IMR-90 (cell line): ENCODE measurements around the gene MED22. TPM values are rescaled to one million over a fixed set of nuclear protein-coding genes. Genes with fewer than 3 reads are reported as not detected.

Experiments used
- ATAC-seq: fragments of 200-7000 bp; cut with Tn5 transposase; 2 replicates; pipeline ENCODE4 v1.9.1; 2020; ENCODE audit warnings: low read depth, mild to moderate bottlenecking, moderate library complexity
- BruUV-seq: library from RNA; stranded (reverse); fragments of 400-500 nt; replicated peaks from 2 replicates; lab custom pipeline; 2021; lab: Mats Ljungman, UMichigan
- CTCF ChIA-PET: fragments of 300-600 bp; formaldehyde crosslinking; extraction: SDS; loops from one replicate; lab custom pipeline; 2021; ENCODE audit warnings: antibody characterized with exemption; lab: Yijun Ruan, JAX
- POLR2A ChIA-PET: fragments of 300-600 bp; sonication (Branson Sonifier 250); formaldehyde crosslinking; loops from one replicate; lab custom pipeline; 2022; ENCODE audit warnings: antibody characterized with exemption; ENCODE audit not compliant: unreplicated experiment; lab: Charles Lee
- DNase-seq: peaks from one replicate; pipeline ENCODE4 v3.0.0; 2013
- H2AFZ ChIP-seq: replicated peaks from 2 replicates; pipeline ENCODE3; 2013; ENCODE audit warnings: low read length, mild to moderate bottlenecking; ENCODE audit not compliant: poor library complexity
- H2AK5ac ChIP-seq: 2 replicates; pipeline ENCODE4 v1.6.1; 2013; ENCODE audit warnings: low read depth, low read length, inconsistent platforms
- H2AK9ac ChIP-seq: replicated peaks from 2 replicates; pipeline ENCODE3; 2013; ENCODE audit warnings: mild to moderate bottlenecking, low read depth, low read length, moderate library complexity; ENCODE audit not compliant: poor library complexity
- H2BK120ac ChIP-seq: 2 replicates; pipeline ENCODE4 v1.6.1; 2013; ENCODE audit warnings: low read depth, low read length, inconsistent platforms
- H2BK15ac ChIP-seq: 3 replicates; pipeline ENCODE4 v1.6.1; 2013; ENCODE audit warnings: low read depth, low read length, inconsistent platforms
- H2BK20ac ChIP-seq: 2 replicates; pipeline ENCODE4 v1.6.1; 2013; ENCODE audit warnings: low read depth, mild to moderate bottlenecking, inconsistent platforms, low read length, moderate library complexity
- H2BK5ac ChIP-seq: 2 replicates; pipeline ENCODE4 v1.6.1; 2013; ENCODE audit warnings: mild to moderate bottlenecking, low read depth, low read length, inconsistent platforms; ENCODE audit not compliant: poor library complexity, severe bottlenecking
- H3K14ac ChIP-seq: replicated peaks from 2 replicates; pipeline ENCODE4 v1.6.1; 2013; ENCODE audit warnings: low read depth, low read length, inconsistent platforms
- H3K18ac ChIP-seq: 2 replicates; pipeline ENCODE4 v1.6.1; 2013; ENCODE audit warnings: low read depth, low read length, control low read depth
- H3K23ac ChIP-seq: 2 replicates; pipeline ENCODE4 v1.6.1; 2013; ENCODE audit warnings: low read depth, low read length, inconsistent platforms
- H3K27ac ChIP-seq: 2 replicates; pipeline ENCODE4 v1.5.1; 2013; ENCODE audit warnings: mild to moderate bottlenecking, control low read depth, low read length; ENCODE audit not compliant: insufficient read depth
- H3K27me3 ChIP-seq: 2 replicates; pipeline ENCODE4 v1.6.1; 2013; ENCODE audit warnings: low read length; ENCODE audit not compliant: control insufficient read depth, insufficient read depth
- H3K36me3 ChIP-seq: 2 replicates; pipeline ENCODE4 v1.6.1; 2013; ENCODE audit warnings: low read length, mixed read lengths; ENCODE audit not compliant: control insufficient read depth, insufficient read depth
- H3K4ac ChIP-seq: 2 replicates; pipeline ENCODE4 v1.6.1; 2013; ENCODE audit warnings: low read depth, low read length, inconsistent platforms
- H3K4me1 ChIP-seq: 2 replicates; pipeline ENCODE4 v1.6.1; 2013; ENCODE audit warnings: low read length, mixed read lengths; ENCODE audit not compliant: control insufficient read depth, insufficient read depth
- H3K4me2 ChIP-seq: 2 replicates; pipeline ENCODE4 v1.6.1; 2013; ENCODE audit warnings: low read depth, mild to moderate bottlenecking, control low read depth, low read length, moderate library complexity
- H3K4me3 ChIP-seq: 2 replicates; pipeline ENCODE4 v1.5.1; 2013; ENCODE audit warnings: low read depth, mild to moderate bottlenecking, control low read depth, low read length, moderate library complexity; ENCODE audit not compliant: insufficient read depth
- H3K56ac ChIP-seq: 2 replicates; pipeline ENCODE4 v1.6.1; 2013; ENCODE audit warnings: low read length, inconsistent platforms; ENCODE audit not compliant: insufficient read depth; ENCODE audit errors: extremely low read depth
- H3K79me1 ChIP-seq, 2 experiments: 2 replicates each; pipeline ENCODE4 v1.6.1; 2013; ENCODE audit warnings: low read length in 2 of 2, inconsistent platforms in 1 of 2, low read depth in 1 of 2
- H3K9ac ChIP-seq: 2 replicates; pipeline ENCODE4 v1.6.1; 2013; ENCODE audit warnings: low read depth, low read length, control low read depth
- H3K9me1 ChIP-seq: 2 replicates; pipeline ENCODE4 v1.6.1; 2013; ENCODE audit warnings: low read length, inconsistent platforms; ENCODE audit not compliant: insufficient read depth
- H3K9me3 ChIP-seq: 2 replicates; pipeline ENCODE4 v1.6.1; 2013; ENCODE audit warnings: low read length; ENCODE audit not compliant: control insufficient read depth, insufficient read depth
- H4K20me1 ChIP-seq: 2 replicates; pipeline ENCODE4 v1.6.1; 2013; ENCODE audit warnings: low read length, inconsistent platforms; ENCODE audit not compliant: insufficient read depth
- H4K5ac ChIP-seq: 2 replicates; pipeline ENCODE4 v1.6.1; 2013; ENCODE audit warnings: mild to moderate bottlenecking, low read depth, low read length, control low read depth
- H4K8ac ChIP-seq, 2 experiments: 2 replicates each; pipeline ENCODE4 v1.6.1; 2013; ENCODE audit warnings: low read depth in 2 of 2, low read length in 2 of 2, control low read depth in 1 of 2, inconsistent platforms in 1 of 2
- H4K91ac ChIP-seq: 2 replicates; pipeline ENCODE4 v1.6.1; 2013; ENCODE audit warnings: low read depth, low read length, inconsistent platforms; ENCODE audit not compliant: insufficient read depth
- BHLHE40 ChIP-seq: fragments of 150-350 bp; IDR thresholded peaks from 2 replicates; pipeline ENCODE4 v1.6.1; 2016; ENCODE audit warnings: mild to moderate bottlenecking, low read depth, low read length
- CEBPB ChIP-seq: IDR thresholded peaks from 2 replicates; pipeline ENCODE4 v1.6.1; 2012; ENCODE audit warnings: low read depth, low read length, improper control_type of control experiment
- CHD1 ChIP-seq: IDR thresholded peaks from 2 replicates; pipeline ENCODE4 v1.6.1; 2012; ENCODE audit warnings: low read depth, low read length, improper control_type of control experiment
- CTCF ChIP-seq: conservative IDR thresholded peaks from 2 replicates; pipeline ENCODE4 v1.5.1; 2012; ENCODE audit warnings: mild to moderate bottlenecking, low read depth, low read length, improper control_type of control experiment
- ELK1 ChIP-seq: fragments of 150-350 bp; IDR thresholded peaks from 2 replicates; pipeline ENCODE4 v1.6.1; 2016; ENCODE audit warnings: low read depth, mild to moderate bottlenecking, low read length, moderate library complexity, borderline replicate concordance
- FOS ChIP-seq: fragments of 150-350 bp; IDR thresholded peaks from 2 replicates; pipeline ENCODE4 v1.6.1; 2016; ENCODE audit warnings: low read depth, low read length
- MAFK ChIP-seq: IDR thresholded peaks from 2 replicates; pipeline ENCODE4 v1.6.1; 2012; ENCODE audit warnings: low read depth, low read length, improper control_type of control experiment
- MAZ ChIP-seq: IDR thresholded peaks from 2 replicates; pipeline ENCODE4 v1.6.1; 2012; ENCODE audit warnings: low read depth, mild to moderate bottlenecking, low read length, improper control_type of control experiment, moderate library complexity, borderline replicate concordance
- MXI1 ChIP-seq: IDR thresholded peaks from 2 replicates; pipeline ENCODE4 v1.6.1; 2012; ENCODE audit warnings: low read depth, mild to moderate bottlenecking, low read length, moderate library complexity, borderline replicate concordance
- NFE2L2 ChIP-seq: fragments of 150-350 bp; IDR thresholded peaks from 2 replicates; pipeline ENCODE4 v1.6.1; 2016; ENCODE audit warnings: low read depth, mild to moderate bottlenecking, low read length
- POLR2A ChIP-seq: IDR thresholded peaks from 2 replicates; pipeline ENCODE4 v1.6.1; 2012; ENCODE audit warnings: mild to moderate bottlenecking, low read depth, low read length
- RAD21 ChIP-seq: IDR thresholded peaks from 2 replicates; pipeline ENCODE4 v1.6.1; 2012; ENCODE audit warnings: low read length, improper control_type of control experiment
- RCOR1 ChIP-seq: IDR thresholded peaks from 2 replicates; pipeline ENCODE4 v1.6.1; 2012; ENCODE audit warnings: mild to moderate bottlenecking, low read length, improper control_type of control experiment; ENCODE audit not compliant: insufficient replicate concordance
- RFX5 ChIP-seq: IDR thresholded peaks from 2 replicates; pipeline ENCODE4 v1.8.0; 2012; ENCODE audit warnings: low read depth, mild to moderate bottlenecking, low read length, moderate library complexity
- SMC3 ChIP-seq: fragments of 150-350 bp; IDR thresholded peaks from 2 replicates; pipeline ENCODE4 v1.6.1; 2016; ENCODE audit warnings: low read depth, mild to moderate bottlenecking, antibody characterized with exemption, low read length, moderate library complexity
- USF2 ChIP-seq: fragments of 150-350 bp; IDR thresholded peaks from 2 replicates; pipeline ENCODE4 v1.6.1; 2017; ENCODE audit warnings: mild to moderate bottlenecking, antibody characterized with exemption, low read length, low read depth
- WGBS, 2 experiments: methylation state at CpG; one replicate each; pipeline versions ENCODE4 v1.1.5 to v1.1.7; 2013; ENCODE audit warnings: missing lambda C conversion rate in 2 of 2; ENCODE audit not compliant: insufficient read length in 1 of 2; ENCODE audit errors: extremely low coverage in 2 of 2; 5-methylcytosine and 5-hydroxymethylcytosine counted together
- dilution Hi-C: fragments of 300-500 bp; cut with HindIII; formaldehyde crosslinking; loops from one replicate; pipeline ENCODE4 v1.14.3; 2018; ENCODE audit warnings: low sequenced_read_pairs; ENCODE audit not compliant: unreplicated experiment
- in situ Hi-C: fragments of 300-500 bp; cut with MboI; formaldehyde crosslinking; loops from 3 replicates; pipeline ENCODE4 v1.14.3; 2019; ENCODE audit warnings: low sequenced_read_pairs, inconsistent platforms, mixed read lengths
- intact Hi-C: fragments of 100-400 bp; cut with micrococcal nuclease; formaldehyde crosslinking; loops from 2 replicates; pipeline ENCODE4 v1.10.0; 2022
- polyA plus RNA-seq, 3 experiments: library from polyadenylated mRNA; depleted of rRNA; stranded (reverse); fragments of >200 nt; gene quantifications; 2 replicates each; pipeline ENCODE4 v1.2.3, GENCODE V29; 2012; ENCODE audit warnings: low replicate concordance in 1 of 3
- total RNA-seq: library from RNA; depleted of rRNA; stranded (reverse); fragments of >200 nt; gene quantifications from 2 replicates; pipeline ENCODE4 v1.2.3, GENCODE V29; 2012

MED22 gene
- total and polyA plus RNA-seq, 2 of the 4 experiments (the other 2 are of a cell fraction) = 7.9 to 28.3 TPM

- in situ Hi-C loops = no loop called here
- POLR2A ChIA-PET = no interaction called here
- no TSS peak for BruUV-seq
These were observed 16.7 kb downstream of the MED22 start for GRCh38 chr9:133331221-133331620.

More at GRCh38 chr9:133331221-133331620, 16.7 kb downstream of the MED22 start:
- Histone ChIP-seq H2AK9ac (no peak overlapping the region), H3K14ac (no peak overlapping the region), H2BK5ac (no peak overlapping the region), H3K18ac (no peak overlapping the region), H4K91ac (no peak overlapping the region), H3K4me1 (no peaks in the 10 kb centered on the region), H2BK20ac (no peak overlapping the region), H3K79me1 (peaks cover 17 to 30% of the 10 kb centered on the region in 2 experiments; a peak in 3 of 4 replicates), H2BK15ac (no peak overlapping the region), H4K8ac (no peak overlapping the region), H3K9me3 (no peaks in the 10 kb centered on the region), H4K5ac (no peak overlapping the region), H3K23ac (no peak overlapping the region), H3K4ac (no peak overlapping the region), H3K56ac (no peak overlapping the region), H3K4me2 (no peak overlapping the region), H3K9ac (no peak overlapping the region), H3K27me3 (no peaks in the 10 kb centered on the region), H2AK5ac (no peak overlapping the region), H3K36me3 (peaks cover 35% of the 10 kb centered on the region), H4K20me1 (no peaks in the 10 kb centered on the region; the same call in 1 of the 2 replicates), H2AFZ (no peak overlapping the region), H3K4me3 (no peak overlapping the region), H3K9me1 (peaks cover 6% of the 10 kb centered on the region; the same call in 1 of the 2 replicates), H2BK120ac (no peak overlapping the region), H3K27ac (no peak overlapping the region)
- no peak for DNase-seq
- TF ChIP-seq CEBPB (no peak), NFE2L2 (no peak), ELK1 (no peak), CTCF (no peak), MXI1 (no peak), RFX5 (no peak), FOS (no peak), MAFK (no peak), RCOR1 (no peak), RAD21 (no peak), MAZ (no peak), POLR2A (no peak), SMC3 (no peak), USF2 (no peak), BHLHE40 (no peak), CHD1 (no peak)
- WGBS, 2 experiments = 93% methylated on average over 10 of the region's 19 CpGs; no CpG with 5 or more reads in 1 of the 2 experiments
- dilution Hi-C loops = no loop called here
- no peak for ATAC-seq
- CTCF ChIA-PET = no interaction called here
- intact Hi-C loops = no loop called here
